HEK293 (cell line): ENCODE data around the gene CYP17A1.
"Not testable (repeated sequence)": the region's sequence is repeated elsewhere in the genome, so short reads cannot be mapped to it uniquely, and the experiment has no call there.

Experiments
- GFI1B ChIP-seq: fragments of 450-650 bp; formaldehyde crosslinking; IDR thresholded peaks from 2 replicates; pipeline ENCODE4 v1.5.1; 2016; ENCODE audit warnings: missing biosample characterization, missing genetic modification characterization
- KLF1 ChIP-seq: fragments of 450-650 bp; formaldehyde crosslinking; IDR thresholded peaks from 2 replicates; pipeline ENCODE4 v1.5.1; 2016; ENCODE audit warnings: missing biosample characterization, missing genetic modification characterization
- SETDB1 ChIP-seq: IDR thresholded peaks from one replicate; pipeline ENCODE4 v1.6.1; 2017; ENCODE audit warnings: mild to moderate bottlenecking, low read length, moderate library complexity, mixed read lengths; ENCODE audit not compliant: insufficient read length
- YY1 ChIP-seq: fragments of 450-650 bp; formaldehyde crosslinking; IDR thresholded peaks from 2 replicates; pipeline ENCODE4 v1.5.1; 2018; ENCODE audit warnings: missing biosample characterization, missing genetic modification characterization
- ZBTB17 ChIP-seq: fragments of 450-650 bp; formaldehyde crosslinking; IDR thresholded peaks from 2 replicates; pipeline ENCODE4 v1.5.1; 2016; ENCODE audit warnings: missing biosample characterization, missing genetic modification characterization
- ZEB2 ChIP-seq: fragments of 450-650 bp; formaldehyde crosslinking; IDR thresholded peaks from 2 replicates; pipeline ENCODE4 v1.5.1; 2016; ENCODE audit warnings: missing biosample characterization, missing genetic modification characterization
- ZFHX2 ChIP-seq: fragments of 450-650 bp; formaldehyde crosslinking; conservative IDR thresholded peaks from 2 replicates; pipeline ENCODE4 v1.5.1; 2016; ENCODE audit warnings: missing biosample characterization, missing genetic modification characterization
- ZNF114 ChIP-seq: fragments of 450-650 bp; formaldehyde crosslinking; IDR thresholded peaks from 2 replicates; pipeline ENCODE4 v1.5.0; 2017; ENCODE audit warnings: missing biosample characterization, missing genetic modification characterization
- ZNF324 ChIP-seq: fragments of 450-650 bp; formaldehyde crosslinking; IDR thresholded peaks from 2 replicates; pipeline ENCODE4 v1.5.1; 2016; ENCODE audit warnings: missing biosample characterization, missing genetic modification characterization
- ZNF585B ChIP-seq: fragments of 450-650 bp; formaldehyde crosslinking; IDR thresholded peaks from 2 replicates; pipeline ENCODE4 v1.5.1; 2016; ENCODE audit warnings: missing biosample characterization, missing genetic modification characterization
- ZNF785 ChIP-seq: fragments of 450-650 bp; formaldehyde crosslinking; IDR thresholded peaks from 2 replicates; pipeline ENCODE4 v1.5.1; 2016; ENCODE audit warnings: missing biosample characterization, missing genetic modification characterization
- TF ChIP-seq, protein P1 (sequence below): fragments of 450-650 bp; formaldehyde crosslinking; IDR thresholded peaks from 2 replicates; pipeline ENCODE4 v1.5.1; 2016; ENCODE audit warnings: missing biosample characterization, missing genetic modification characterization
- TF ChIP-seq, protein P2 (sequence below): fragments of 450-650 bp; formaldehyde crosslinking; IDR thresholded peaks from 2 replicates; pipeline ENCODE4 v1.5.1; 2016; ENCODE audit warnings: missing biosample characterization, missing genetic modification characterization
- TF ChIP-seq, protein P3 (sequence below): fragments of 450-650 bp; formaldehyde crosslinking; IDR thresholded peaks from 2 replicates; pipeline ENCODE4 v1.5.1; 2016; ENCODE audit warnings: missing biosample characterization, missing genetic modification characterization

DNA sequence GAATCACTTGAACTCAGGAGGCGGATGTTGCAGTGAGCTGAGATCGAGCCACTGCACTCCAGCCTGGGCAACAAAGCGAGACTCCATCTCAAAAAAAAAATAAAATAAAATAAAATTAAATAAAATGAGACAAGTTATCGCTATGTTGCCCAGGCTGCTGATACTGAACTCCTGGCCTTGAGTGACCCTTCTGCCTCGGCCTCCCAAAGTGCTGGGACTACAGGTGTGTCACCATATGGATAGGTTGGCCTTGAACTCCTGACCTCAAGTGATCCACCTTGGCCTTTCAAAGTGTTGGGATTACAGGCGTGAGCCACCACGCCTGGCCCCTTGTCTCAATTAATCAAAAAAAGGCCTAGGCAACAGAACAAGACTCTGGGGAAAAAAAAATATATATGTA, 16.0 kb upstream of the CYP17A1 start:
- TF ChIP-seq, protein P1, sequence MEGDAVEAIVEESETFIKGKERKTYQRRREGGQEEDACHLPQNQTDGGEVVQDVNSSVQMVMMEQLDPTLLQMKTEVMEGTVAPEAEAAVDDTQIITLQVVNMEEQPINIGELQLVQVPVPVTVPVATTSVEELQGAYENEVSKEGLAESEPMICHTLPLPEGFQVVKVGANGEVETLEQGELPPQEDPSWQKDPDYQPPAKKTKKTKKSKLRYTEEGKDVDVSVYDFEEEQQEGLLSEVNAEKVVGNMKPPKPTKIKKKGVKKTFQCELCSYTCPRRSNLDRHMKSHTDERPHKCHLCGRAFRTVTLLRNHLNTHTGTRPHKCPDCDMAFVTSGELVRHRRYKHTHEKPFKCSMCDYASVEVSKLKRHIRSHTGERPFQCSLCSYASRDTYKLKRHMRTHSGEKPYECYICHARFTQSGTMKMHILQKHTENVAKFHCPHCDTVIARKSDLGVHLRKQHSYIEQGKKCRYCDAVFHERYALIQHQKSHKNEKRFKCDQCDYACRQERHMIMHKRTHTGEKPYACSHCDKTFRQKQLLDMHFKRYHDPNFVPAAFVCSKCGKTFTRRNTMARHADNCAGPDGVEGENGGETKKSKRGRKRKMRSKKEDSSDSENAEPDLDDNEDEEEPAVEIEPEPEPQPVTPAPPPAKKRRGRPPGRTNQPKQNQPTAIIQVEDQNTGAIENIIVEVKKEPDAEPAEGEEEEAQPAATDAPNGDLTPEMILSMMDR (tag by site-specific recombination), result not testable (repeated sequence)
- TF ChIP-seq ZFHX2; ZNF324 (tag by site-specific recombination); SETDB1; ZNF585B (tag by site-specific recombination); ZNF114 (tag by site-specific recombination); ZBTB17 (tag by site-specific recombination); KLF1 (tag by site-specific recombination); YY1 (tag by site-specific recombination); GFI1B (tag by site-specific recombination); ZEB2 (tag by site-specific recombination); ZNF785 (tag by site-specific recombination): not testable (repeated sequence)
- TF ChIP-seq, protein P2, sequence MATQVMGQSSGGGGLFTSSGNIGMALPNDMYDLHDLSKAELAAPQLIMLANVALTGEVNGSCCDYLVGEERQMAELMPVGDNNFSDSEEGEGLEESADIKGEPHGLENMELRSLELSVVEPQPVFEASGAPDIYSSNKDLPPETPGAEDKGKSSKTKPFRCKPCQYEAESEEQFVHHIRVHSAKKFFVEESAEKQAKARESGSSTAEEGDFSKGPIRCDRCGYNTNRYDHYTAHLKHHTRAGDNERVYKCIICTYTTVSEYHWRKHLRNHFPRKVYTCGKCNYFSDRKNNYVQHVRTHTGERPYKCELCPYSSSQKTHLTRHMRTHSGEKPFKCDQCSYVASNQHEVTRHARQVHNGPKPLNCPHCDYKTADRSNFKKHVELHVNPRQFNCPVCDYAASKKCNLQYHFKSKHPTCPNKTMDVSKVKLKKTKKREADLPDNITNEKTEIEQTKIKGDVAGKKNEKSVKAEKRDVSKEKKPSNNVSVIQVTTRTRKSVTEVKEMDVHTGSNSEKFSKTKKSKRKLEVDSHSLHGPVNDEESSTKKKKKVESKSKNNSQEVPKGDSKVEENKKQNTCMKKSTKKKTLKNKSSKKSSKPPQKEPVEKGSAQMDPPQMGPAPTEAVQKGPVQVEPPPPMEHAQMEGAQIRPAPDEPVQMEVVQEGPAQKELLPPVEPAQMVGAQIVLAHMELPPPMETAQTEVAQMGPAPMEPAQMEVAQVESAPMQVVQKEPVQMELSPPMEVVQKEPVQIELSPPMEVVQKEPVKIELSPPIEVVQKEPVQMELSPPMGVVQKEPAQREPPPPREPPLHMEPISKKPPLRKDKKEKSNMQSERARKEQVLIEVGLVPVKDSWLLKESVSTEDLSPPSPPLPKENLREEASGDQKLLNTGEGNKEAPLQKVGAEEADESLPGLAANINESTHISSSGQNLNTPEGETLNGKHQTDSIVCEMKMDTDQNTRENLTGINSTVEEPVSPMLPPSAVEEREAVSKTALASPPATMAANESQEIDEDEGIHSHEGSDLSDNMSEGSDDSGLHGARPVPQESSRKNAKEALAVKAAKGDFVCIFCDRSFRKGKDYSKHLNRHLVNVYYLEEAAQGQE (tag by site-specific recombination), result not testable (repeated sequence)
- TF ChIP-seq, protein P3, sequence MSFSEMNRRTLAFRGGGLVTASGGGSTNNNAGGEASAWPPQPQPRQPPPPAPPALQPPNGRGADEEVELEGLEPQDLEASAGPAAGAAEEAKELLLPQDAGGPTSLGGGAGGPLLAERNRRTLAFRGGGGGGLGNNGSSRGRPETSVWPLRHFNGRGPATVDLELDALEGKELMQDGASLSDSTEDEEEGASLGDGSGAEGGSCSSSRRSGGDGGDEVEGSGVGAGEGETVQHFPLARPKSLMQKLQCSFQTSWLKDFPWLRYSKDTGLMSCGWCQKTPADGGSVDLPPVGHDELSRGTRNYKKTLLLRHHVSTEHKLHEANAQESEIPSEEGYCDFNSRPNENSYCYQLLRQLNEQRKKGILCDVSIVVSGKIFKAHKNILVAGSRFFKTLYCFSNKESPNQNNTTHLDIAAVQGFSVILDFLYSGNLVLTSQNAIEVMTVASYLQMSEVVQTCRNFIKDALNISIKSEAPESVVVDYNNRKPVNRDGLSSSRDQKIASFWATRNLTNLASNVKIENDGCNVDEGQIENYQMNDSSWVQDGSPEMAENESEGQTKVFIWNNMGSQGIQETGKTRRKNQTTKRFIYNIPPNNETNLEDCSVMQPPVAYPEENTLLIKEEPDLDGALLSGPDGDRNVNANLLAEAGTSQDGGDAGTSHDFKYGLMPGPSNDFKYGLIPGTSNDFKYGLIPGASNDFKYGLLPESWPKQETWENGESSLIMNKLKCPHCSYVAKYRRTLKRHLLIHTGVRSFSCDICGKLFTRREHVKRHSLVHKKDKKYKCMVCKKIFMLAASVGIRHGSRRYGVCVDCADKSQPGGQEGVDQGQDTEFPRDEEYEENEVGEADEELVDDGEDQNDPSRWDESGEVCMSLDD (tag by site-specific recombination), result not testable (repeated sequence)
